Kasumi-1 (cell line): ENCODE data around the gene SARS2.
"Not testable (repeated sequence)": the region's sequence is repeated elsewhere in the genome, so short reads cannot be mapped to it uniquely, and the experiment has no call there.

Experiments
- DNase-seq, 2 experiments: peaks; one replicate each; lab custom pipeline; 2025; lab: John Stamatoyannopoulos, UW

The SARS2 gene, protein sequence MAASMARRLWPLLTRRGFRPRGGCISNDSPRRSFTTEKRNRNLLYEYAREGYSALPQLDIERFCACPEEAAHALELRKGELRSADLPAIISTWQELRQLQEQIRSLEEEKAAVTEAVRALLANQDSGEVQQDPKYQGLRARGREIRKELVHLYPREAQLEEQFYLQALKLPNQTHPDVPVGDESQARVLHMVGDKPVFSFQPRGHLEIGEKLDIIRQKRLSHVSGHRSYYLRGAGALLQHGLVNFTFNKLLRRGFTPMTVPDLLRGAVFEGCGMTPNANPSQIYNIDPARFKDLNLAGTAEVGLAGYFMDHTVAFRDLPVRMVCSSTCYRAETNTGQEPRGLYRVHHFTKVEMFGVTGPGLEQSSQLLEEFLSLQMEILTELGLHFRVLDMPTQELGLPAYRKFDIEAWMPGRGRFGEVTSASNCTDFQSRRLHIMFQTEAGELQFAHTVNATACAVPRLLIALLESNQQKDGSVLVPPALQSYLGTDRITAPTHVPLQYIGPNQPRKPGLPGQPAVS

GRCh38 chr19:38929929-38930775 lies at the start of gene SARS2:
Gene SARS2, minus strand, starts transcription at chr19:38930763. Its CDS starts 27 bp downstream, at chr19:38930736.
- peak; percentile 89 to 92 for DNase-seq

DNA sequence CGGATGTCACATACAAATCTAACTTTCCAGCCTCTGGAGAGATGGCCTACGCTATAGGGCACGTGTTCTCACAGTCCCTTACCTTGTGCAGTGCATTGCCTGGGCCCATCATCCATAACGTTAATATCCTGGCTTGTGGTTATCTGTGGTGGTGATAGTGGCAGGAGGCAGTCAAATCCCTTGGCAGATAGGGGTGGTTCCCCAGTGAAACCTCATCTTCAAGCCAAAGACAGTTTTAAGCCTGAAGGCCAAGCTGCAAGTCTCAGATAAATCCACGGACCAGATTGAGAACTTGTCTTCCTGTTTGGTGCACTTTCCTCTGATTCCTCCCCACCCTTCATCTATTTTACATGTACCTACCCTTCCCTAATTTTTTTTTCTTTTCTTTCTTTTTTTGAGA lies 49.2 kb upstream of the SARS2 start:
- DNase-seq: no peak

- no peak for DNase-seq
Measured at GRCh38 chr19:38978326-38978689, 47.7 kb upstream of the SARS2 start.

DNA sequence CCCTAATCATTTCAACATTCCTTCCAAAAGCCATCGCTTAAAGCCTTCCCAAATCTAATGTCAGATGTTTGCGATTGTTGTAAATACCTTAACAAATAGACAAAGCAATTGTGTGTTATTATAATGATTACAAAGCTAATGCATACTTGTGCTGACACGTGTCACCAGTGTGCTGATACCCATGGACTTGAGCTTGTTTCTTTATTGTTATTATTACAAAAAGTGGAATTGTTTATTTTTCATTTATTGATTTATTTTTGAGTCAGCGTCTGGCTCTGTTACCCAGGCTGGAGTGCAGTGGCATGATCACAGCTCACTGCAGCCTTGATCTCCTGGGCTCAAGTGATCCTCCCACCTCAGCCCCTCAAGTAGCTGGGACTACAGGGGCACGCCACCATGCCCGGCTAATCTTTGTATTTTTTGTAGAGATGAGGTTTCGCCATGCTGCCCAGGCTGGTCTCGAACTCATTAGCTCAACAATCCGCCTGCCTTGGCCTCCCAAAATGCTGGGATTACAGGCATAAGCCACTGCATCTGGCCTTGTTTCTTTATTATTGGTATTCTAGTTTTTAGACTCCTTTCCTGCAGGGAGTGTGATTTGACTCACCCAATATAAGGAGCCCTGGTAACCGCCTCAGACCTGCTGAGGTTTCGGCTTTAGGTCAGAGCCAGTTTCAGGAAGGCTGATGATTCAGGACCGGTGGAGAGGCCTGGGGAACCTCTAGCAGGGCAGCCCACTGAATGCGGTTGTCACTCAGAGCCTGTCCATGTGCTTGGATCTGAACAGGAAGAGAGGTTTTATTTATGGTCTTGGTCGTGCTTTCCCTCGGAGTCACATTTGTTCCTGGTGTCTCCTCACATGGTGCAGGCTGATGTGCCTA lies 47.1 kb upstream of the SARS2 start:
- DNase-seq: no peak

GRCh38 chr19:38975861-38976271 lies 45.3 kb upstream of the SARS2 start:
- no peak for DNase-seq

DNA sequence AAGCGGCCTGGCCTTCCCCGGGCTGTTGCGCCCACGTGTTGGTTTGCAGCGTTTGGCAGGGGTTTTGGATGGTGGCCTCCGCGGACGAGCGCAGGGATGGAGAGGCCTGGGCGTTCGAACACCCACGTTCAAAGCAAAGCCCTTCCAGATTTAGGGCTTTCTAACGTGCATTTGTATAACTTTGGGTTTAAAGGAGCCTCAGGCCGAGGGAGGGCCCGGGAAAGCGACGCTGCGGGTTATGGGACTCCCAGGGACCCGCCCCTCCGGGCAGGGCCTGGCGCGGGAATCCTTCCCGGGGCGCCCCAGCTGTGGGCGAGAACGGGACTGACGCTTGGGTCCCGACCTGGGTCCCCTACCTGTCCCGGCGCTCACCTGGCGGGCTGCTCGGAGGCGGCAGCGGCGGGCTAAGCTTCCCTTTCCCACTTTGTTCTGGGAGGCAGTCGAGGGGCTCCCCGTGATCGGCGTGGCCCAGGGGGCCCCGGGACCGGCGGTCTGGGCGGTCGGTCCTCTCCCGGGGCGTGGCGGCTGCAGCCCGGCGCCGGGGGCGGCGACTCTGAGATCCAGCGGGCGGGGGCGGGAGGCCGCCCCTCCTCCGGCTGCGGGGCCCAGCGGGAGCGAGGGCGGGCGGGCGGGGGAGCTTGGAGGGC lies 44.8 kb upstream of the SARS2 start, which contains the start of gene FBXO17:
Gene FBXO17 (minus strand): TSS at position 529 of the 647 bp plus-strand sequence. CDS start 25,423 bp downstream, outside the sequence.
- DNase-seq: no peak

- DNase-seq: no peak
Measured at GRCh38 chr19:38974624-38975213, 44.2 kb upstream of the SARS2 start.

GRCh38 chr19:38971672-38972071 lies 41.1 kb upstream of the SARS2 start:
- DNase-seq: no peak

GRCh38 chr19:38970664-38971532 lies 40.3 kb upstream of the SARS2 start:
- no peak for DNase-seq

GRCh38 chr19:38966149-38966548 lies 35.6 kb upstream of the SARS2 start:
- not testable (repeated sequence) for DNase-seq

DNA sequence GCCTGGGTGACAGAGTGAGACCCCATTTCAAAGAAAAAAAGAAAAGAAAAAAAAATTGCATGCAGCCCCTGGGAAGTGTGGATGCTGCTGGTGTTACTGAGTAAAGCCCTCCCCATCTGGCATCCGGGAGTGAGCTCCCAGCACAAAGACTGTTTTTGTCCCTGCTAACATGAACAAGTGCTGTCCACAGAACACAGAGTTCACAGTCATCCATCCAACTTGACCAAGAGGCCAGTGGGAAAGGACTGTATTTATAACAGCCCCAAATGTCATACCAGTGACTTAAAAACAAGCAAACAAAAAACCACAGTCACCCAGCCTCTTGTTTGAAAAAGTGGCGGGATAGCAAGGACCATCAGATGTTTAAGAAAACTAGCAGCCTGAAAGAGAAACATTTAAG lies 34.2 kb upstream of the SARS2 start:
- DNase-seq: no peak

GRCh38 chr19:38959618-38960017 lies 29.1 kb upstream of the SARS2 start:
- no peak for DNase-seq

DNA sequence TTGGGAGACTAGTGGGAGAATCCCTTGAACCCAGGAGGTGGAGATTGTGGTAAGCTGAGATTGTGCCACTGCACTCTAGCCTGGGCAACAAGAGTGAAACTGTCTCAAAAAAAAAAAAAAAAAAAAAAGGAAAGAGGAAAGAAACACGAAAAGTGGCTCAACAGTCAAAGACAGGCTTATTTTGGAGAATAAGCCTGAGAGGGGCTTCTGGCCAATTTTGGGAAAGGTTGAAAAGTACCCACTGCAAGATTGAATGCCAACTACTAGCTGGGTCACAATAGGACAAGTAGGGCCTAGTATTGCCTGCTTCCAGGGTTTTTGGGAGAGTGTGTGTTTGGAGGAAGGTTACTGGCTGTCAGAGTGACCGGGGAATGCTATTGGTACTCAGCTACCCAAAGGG lies 27.7 kb upstream of the SARS2 start:
- no peak for DNase-seq

DNA sequence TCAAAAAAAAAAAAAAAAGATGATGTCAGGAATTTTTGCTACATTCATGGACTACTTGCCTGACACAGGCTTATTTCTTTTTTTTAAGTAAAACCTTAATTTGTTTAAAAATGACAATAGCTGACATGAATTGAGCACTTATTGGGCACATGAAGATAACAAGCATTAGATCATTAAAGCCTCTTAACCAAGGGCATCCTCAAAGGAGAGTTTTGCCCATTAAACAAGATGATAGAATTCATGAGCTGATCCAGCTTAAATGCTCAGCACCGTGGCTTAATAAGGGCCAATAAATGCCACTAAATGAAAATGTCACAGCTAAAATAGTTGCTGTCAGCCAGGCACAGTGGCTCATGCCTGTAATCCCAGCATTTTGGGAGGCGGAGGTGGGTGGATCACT lies 25.7 kb upstream of the SARS2 start:
- no peak for DNase-seq

DNA sequence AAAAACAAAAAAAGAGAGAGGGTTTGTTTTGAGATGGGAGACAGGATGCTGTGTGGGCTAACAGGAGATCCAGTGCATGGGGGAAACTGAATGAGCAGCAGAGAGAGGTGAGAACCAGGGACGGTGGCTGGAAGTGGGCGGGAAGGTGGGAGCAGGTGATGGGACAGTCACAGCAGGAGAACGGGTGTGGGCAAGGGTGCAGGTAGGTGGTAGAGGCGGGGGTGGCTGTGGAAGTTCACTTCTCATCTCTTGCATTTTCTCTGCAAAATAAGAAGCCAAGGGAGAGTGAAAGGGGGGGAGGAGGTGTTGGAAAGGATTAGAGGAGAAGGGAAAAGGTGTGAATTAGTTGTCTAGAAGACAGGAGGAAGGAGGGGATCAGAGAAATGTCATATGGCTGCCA lies 23.1 kb upstream of the SARS2 start:
- DNase-seq: no peak

DNA sequence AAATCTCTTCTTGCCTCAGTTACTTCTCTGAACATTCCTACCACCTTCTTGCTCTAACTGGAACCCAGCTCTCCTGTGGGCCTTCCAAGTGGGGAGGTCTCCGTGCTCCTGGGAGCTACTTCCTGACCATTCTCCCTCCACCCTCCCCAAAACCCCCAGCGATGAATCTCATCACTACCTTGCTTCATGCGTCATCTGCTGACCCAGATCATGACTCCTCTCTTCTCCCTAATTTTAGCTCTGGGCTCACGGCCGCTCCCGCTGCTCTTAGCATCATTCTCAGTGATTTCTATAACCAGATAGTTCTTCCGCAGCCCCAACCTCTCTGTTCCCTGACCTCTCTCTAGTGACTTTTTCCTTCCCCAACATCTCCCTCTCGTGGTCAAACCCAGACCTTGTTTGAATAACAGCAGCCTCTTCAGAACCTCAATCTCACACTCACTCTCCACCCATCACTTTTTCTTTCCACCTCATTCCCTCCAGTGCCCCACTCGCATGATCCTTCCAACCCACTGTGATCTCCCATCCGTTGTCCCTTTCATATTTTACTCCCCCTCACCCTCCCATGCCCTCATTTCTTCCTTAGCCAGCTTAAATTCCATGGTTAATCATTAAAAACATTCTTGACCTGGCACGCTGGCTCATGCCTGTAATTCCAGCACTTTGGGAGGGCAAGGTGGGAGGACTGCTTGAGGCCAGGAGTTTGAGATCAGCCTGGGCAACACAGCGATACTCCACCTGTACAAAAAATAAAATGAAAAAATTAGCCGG lies 22.0 kb upstream of the SARS2 start:
- DNase-seq: peak; percentile 73 to 86

DNA sequence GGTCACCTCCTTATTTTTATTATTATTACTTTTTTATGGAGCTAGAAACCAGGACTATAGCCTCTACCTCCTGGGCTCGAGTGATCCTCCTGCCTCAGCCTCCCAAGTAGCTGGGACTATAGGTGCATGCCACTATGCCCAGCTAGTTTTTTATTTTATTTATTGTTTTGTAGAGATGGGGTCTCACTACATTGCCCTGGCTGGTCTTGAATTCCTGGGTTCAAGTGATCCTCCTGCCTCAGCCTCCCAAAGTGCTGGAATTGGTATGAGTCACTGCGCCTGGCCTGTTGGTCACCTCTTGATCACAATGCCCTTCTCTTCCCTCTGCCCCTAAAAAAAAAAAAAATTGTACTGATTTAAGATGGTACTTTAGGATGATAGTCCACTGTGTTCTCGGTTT lies 20.6 kb upstream of the SARS2 start:
- DNase-seq: no peak

- no peak for DNase-seq
Measured at GRCh38 chr19:38949580-38950367, 19.2 kb upstream of the SARS2 start.
